K562 (cell line): ENCODE results near the gene CC2D1A. TPM values are rescaled to one million over a fixed set of nuclear protein-coding genes. Genes with fewer than 3 reads are reported as not detected.

Experiments used
- ATAC-seq: fragments of 200-7000 bp; cut with Tn5 transposase; 3 replicates; pipeline ENCODE4 v1.9.1; 2020; ENCODE audit warnings: moderate library complexity
- BruUV-seq: library from RNA; stranded (reverse); fragments of 400-500 nt; replicated peaks from 2 replicates; lab custom pipeline; 2021; lab: Mats Ljungman, UMichigan
- CTCF ChIA-PET: fragments of 300-600 bp; formaldehyde crosslinking; extraction: SDS; loops from one replicate; lab custom pipeline; 2021; ENCODE audit warnings: low intra/inter-chr PET ratio; lab: Yijun Ruan, JAX
- POLR2A ChIA-PET: fragments of 300-600, 350-650 bp; sonication (Branson Sonifier 250); formaldehyde crosslinking; extraction: SDS; loops from one replicate; lab custom pipeline; 2021; ENCODE audit warnings: antibody characterized with exemption, inconsistent platforms; lab: Yijun Ruan, JAX
- DNase-seq, 4 experiments: peaks; one replicate each; pipeline versions ENCODE4 v3.0.0 to v3.0.0-alpha.2; 2011 to 2018; ENCODE audit warnings: low spot score in 3 of 4, mixed read lengths in 3 of 4; ENCODE audit errors: extremely low read depth in 1 of 4
- FAIRE-seq: peaks from 2 replicates; lab custom pipeline; 2011; peaks lifted over from hg19 to GRCh38; lab: Jason Lieb, UNC
- H2AFZ ChIP-seq: 2 replicates; pipeline ENCODE4 v1.6.0; 2011; ENCODE audit warnings: low read depth, low read length, control low read depth, inconsistent platforms
- H3K27ac ChIP-seq: fragments of 200-600 bp; 3 replicates; pipeline ENCODE4 v1.8.0; 2011; ENCODE audit warnings: low read depth, mild to moderate bottlenecking, control low read depth, inconsistent platforms, low read length, moderate library complexity, mixed read lengths; ENCODE audit errors: extremely low read depth
- H3K27me3 ChIP-seq, 2 experiments: fragments of 300-600 bp in 1 of 2; 2 replicates in 1 of 2; 3 replicates in 1 of 2; pipeline versions ENCODE4 v1.6.0 to v1.8.0; 2011; ENCODE audit warnings: inconsistent platforms in 2 of 2, low read length in 2 of 2, mild to moderate bottlenecking in 1 of 2, mixed read lengths in 1 of 2, moderate library complexity in 1 of 2; ENCODE audit not compliant: control insufficient read depth in 2 of 2, insufficient read depth in 2 of 2
- H3K36me3 ChIP-seq: fragments of 300-600 bp; 3 replicates; pipeline ENCODE4 v1.8.0; 2011; ENCODE audit warnings: mild to moderate bottlenecking, low read length, inconsistent platforms; ENCODE audit not compliant: control insufficient read depth, insufficient read depth
- H3K4me1 ChIP-seq, 2 experiments: fragments of 200-600 bp in 1 of 2; replicated peaks in 1 of 2; 2 replicates in 1 of 2; 3 replicates in 1 of 2; pipeline versions ENCODE4 v1.5.1 to v1.8.0; 2011; ENCODE audit warnings: inconsistent platforms in 2 of 2, low read length in 2 of 2, mild to moderate bottlenecking in 1 of 2, mixed read lengths in 1 of 2, moderate library complexity in 1 of 2; ENCODE audit not compliant: control insufficient read depth in 2 of 2, insufficient read depth in 2 of 2
- H3K4me2 ChIP-seq: 2 replicates; pipeline ENCODE4 v1.6.1; 2011; ENCODE audit warnings: low read length, control low read depth, inconsistent platforms, mixed read lengths; ENCODE audit not compliant: insufficient read depth
- H3K4me3 ChIP-seq: fragments of 200-600 bp; sonication (generic), shearing (Covaris generic); 2 replicates; pipeline ENCODE4 v1.5.1; 2016; ENCODE audit warnings: control low read depth, inconsistent platforms
- H3K79me2 ChIP-seq: fragments of 200-600 bp; 3 replicates; pipeline ENCODE4 v1.8.0; 2011; ENCODE audit warnings: low read length, inconsistent platforms; ENCODE audit not compliant: control insufficient read depth, insufficient read depth
- H3K9ac ChIP-seq, 2 experiments: 2 replicates each; pipeline versions ENCODE4 v1.6.0 to v1.6.1; 2011; ENCODE audit warnings: low read depth in 2 of 2, low read length in 2 of 2, control low read depth in 1 of 2, inconsistent platforms in 1 of 2, mild to moderate bottlenecking in 1 of 2, mixed read lengths in 1 of 2; ENCODE audit not compliant: insufficient read depth in 1 of 2
- H3K9me1 ChIP-seq: one replicate; pipeline ENCODE4 v1.6.0; 2011; ENCODE audit warnings: inconsistent platforms, mild to moderate bottlenecking, low read length, moderate library complexity; ENCODE audit not compliant: control insufficient read depth, insufficient read depth
- H3K9me3 ChIP-seq: replicated peaks from 2 replicates; pipeline ENCODE4 v1.5.1; 2011; ENCODE audit warnings: low read depth, low read length, inconsistent platforms; ENCODE audit not compliant: control insufficient read depth, insufficient read depth
- H4K20me1 ChIP-seq: replicated peaks from 2 replicates; pipeline ENCODE4 v1.6.1; 2011; ENCODE audit warnings: low read length, inconsistent platforms, mixed read lengths; ENCODE audit not compliant: control insufficient read depth, insufficient read depth
- CTBP1 ChIP-seq: fragments of 450-650 bp; IDR thresholded peaks from 2 replicates; pipeline ENCODE4 v1.6.1; 2016; ENCODE audit warnings: borderline replicate concordance
- HDAC2 ChIP-seq: fragments of 450-650 bp; IDR thresholded peaks from 2 replicates; pipeline ENCODE4 v1.6.1; 2016; ENCODE audit warnings: mild to moderate bottlenecking
- KDM1A ChIP-seq, 2 experiments: fragments of 450-650 bp; IDR thresholded peaks; 2 replicates each; pipeline ENCODE4 v1.6.1; 2016; ENCODE audit warnings: mild to moderate bottlenecking in 2 of 2
- MEIS2 ChIP-seq: fragments of 450-650 bp; IDR thresholded peaks from 2 replicates; pipeline ENCODE4 v1.6.1; 2014; ENCODE audit warnings: mild to moderate bottlenecking; ENCODE audit not compliant: partially characterized antibody
- SMAD3 ChIP-seq: fragments of 450-650 bp; formaldehyde crosslinking; conservative IDR thresholded peaks from 2 replicates; pipeline ENCODE4 v1.4.0; 2020; ENCODE audit warnings: mild to moderate bottlenecking
- WGBS: fragments of 100-300 bp; shearing (Covaris generic); methylation state at CpG from one replicate; pipeline ENCODE4 v1.1.6; 2016; ENCODE audit warnings: low coverage, mixed read lengths; ENCODE audit not compliant: insufficient coverage; ENCODE audit errors: missing lambda C conversion rate; 5-methylcytosine and 5-hydroxymethylcytosine counted together
- in situ Hi-C: fragments of 300-500 bp; cut with MboI; formaldehyde crosslinking; loops from 4 replicates; pipeline ENCODE4 v1.15.0; 2018; ENCODE audit warnings: inconsistent platforms, mixed read lengths
- intact Hi-C: fragments of 100-400 bp; cut with micrococcal nuclease; formaldehyde crosslinking; loops from 2 replicates; pipeline ENCODE4 v1.14.2; 2022
- polyA plus RNA-seq, 8 experiments: library from polyadenylated mRNA; depleted of rRNA in 4 of 8; stranded (reverse) in 5 of 8; unstranded in 3 of 8; fragments of >200 nt; fragmentation: Nextera tagmentation in 2 of 8; fragmentation: Illumina TruSeq in 1 of 8; extraction: Ambion mirVana in 2 of 8; extraction: Trizol in 1 of 8; gene quantifications; 2 replicates each; pipeline versions ENCODE4 v1.2.1 to v1.2.3, GENCODE V29; 2011 to 2014; ENCODE audit warnings: inconsistent platforms in 1 of 8, missing spikeins in 1 of 8
- total RNA-seq, 7 experiments: library from RNA; depleted of rRNA in 6 of 7; stranded (reverse); fragments of >200 nt in 6 of 7; fragmentation: Illumina TruSeq in 2 of 7; extraction: Trizol in 2 of 7; gene quantifications; 2 replicates each; pipeline versions ENCODE4 v1.2.1 to v1.2.3, GENCODE V29; 2011 to 2021; ENCODE audit warnings: low replicate concordance in 1 of 7
- TF ChIP-seq, protein P1 (sequence below): fragments of 250-450 bp; sonication (Bioruptor Pico); IDR thresholded peaks from 2 replicates; pipeline ENCODE4 v1.4.0; 2020

CC2D1A gene
- total and polyA plus RNA-seq, 9 of the 15 experiments (the other 6 are each of a cell fraction or from before 2014, with no cell fraction given): 0.32 to 31.0 (median 12.9) TPM

DNA sequence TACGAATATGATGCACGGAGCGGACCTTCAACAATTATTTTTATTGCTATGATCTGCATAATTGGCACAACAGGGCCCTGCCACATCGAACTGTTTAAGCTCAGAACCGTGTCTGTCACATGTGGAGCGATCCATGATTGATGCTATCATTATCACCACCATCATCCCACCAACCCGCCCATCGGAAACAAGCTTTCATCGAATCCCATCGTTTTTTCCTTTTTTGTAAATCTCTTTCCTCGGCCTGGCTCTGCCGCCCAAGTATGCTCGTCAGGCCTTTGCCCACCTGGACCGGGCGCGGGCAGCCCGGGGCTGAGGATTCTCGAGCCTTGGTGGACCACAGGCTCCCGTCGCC, 45.8 kb downstream of the CC2D1A start:
- Histone ChIP-seq H3K4me1 (peaks cover 7 to 36% of the 10 kb centered on the region in 2 experiments; a peak in 4 of 5 replicates), H3K27me3 (no peaks in the 10 kb centered on the region), H3K27ac (no peak overlapping the region), H3K4me2 (peak overlapping the region; percentile 74), H3K9ac (no peak overlapping the region), H3K9me3 (no peaks in the 10 kb centered on the region), H3K4me3 (peak overlapping the region; percentile 37), H3K36me3 (peaks cover 32% of the 10 kb centered on the region; the same call in 2 of the 3 replicates), H3K9me1 (no peaks in the 10 kb centered on the region), H2AFZ (no peak overlapping the region), H4K20me1 (peaks cover 4% of the 10 kb centered on the region; the same call in 1 of the 2 replicates), H3K79me2 (peaks cover 23% of the 10 kb centered on the region)
- TF ChIP-seq, protein P1, sequence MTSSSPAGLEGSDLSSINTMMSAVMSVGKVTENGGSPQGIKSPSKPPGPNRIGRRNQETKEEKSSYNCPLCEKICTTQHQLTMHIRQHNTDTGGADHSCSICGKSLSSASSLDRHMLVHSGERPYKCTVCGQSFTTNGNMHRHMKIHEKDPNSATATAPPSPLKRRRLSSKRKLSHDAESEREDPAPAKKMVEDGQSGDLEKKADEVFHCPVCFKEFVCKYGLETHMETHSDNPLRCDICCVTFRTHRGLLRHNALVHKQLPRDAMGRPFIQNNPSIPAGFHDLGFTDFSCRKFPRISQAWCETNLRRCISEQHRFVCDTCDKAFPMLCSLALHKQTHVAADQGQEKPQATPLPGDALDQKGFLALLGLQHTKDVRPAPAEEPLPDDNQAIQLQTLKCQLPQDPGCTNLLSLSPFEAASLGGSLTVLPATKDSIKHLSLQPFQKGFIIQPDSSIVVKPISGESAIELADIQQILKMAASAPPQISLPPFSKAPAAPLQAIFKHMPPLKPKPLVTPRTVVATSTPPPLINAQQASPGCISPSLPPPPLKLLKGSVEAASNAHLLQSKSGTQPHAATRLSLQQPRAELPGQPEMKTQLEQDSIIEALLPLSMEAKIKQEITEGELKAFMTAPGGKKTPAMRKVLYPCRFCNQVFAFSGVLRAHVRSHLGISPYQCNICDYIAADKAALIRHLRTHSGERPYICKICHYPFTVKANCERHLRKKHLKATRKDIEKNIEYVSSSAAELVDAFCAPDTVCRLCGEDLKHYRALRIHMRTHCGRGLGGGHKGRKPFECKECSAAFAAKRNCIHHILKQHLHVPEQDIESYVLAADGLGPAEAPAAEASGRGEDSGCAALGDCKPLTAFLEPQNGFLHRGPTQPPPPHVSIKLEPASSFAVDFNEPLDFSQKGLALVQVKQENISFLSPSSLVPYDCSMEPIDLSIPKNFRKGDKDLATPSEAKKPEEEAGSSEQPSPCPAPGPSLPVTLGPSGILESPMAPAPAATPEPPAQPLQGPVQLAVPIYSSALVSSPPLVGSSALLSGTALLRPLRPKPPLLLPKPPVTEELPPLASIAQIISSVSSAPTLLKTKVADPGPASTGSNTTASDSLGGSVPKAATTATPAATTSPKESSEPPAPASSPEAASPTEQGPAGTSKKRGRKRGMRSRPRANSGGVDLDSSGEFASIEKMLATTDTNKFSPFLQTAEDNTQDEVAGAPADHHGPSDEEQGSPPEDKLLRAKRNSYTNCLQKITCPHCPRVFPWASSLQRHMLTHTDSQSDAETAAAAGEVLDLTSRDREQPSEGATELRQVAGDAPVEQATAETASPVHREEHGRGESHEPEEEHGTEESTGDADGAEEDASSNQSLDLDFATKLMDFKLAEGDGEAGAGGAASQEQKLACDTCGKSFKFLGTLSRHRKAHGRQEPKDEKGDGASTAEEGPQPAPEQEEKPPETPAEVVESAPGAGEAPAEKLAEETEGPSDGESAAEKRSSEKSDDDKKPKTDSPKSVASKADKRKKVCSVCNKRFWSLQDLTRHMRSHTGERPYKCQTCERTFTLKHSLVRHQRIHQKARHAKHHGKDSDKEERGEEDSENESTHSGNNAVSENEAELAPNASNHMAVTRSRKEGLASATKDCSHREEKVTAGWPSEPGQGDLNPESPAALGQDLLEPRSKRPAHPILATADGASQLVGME (CRISPR knock-in tag): peak; percentile 95
- TF ChIP-seq CTBP1: peak; percentile 59; the same call in 1 of the 2 replicates
- TF ChIP-seq MEIS2: peak; percentile 41
- no peak for TF ChIP-seq SMAD3 (CRISPR knock-in tag)
- 0 out of 2 replicates have a peak, but pooled peaks have one; percentile 21 for TF ChIP-seq HDAC2
- peak; percentile 7 to 27; a peak in 2 of 4 replicates for TF ChIP-seq KDM1A (IDR thresholded peaks at IDR 0.05)
- intact Hi-C loops: loop anchor here (2.0 to 10.0 kb wide), 2 partner anchors 53 to 83 kb away; partner anchors contain the start of gene IL27RA
- DNase-seq: no peak
- no TSS peak for BruUV-seq
- in situ Hi-C loops: no loop called here
- ChIA-PET POLR2A (interaction anchor here (0.6 to 3.7 kb wide), 7 partner anchors 11 to 169 kb away, joined by 3 to 12 read pairs (median 3); partner anchors contain the start of gene RFX1), CTCF (no interaction called here)
- WGBS: 9% methylated on average over 19 of the region's 20 CpGs
- no peak for ATAC-seq
- no peak for FAIRE-seq
